Endothelial cell (in vitro differentiated cells): ENCODE data around the gene CDC42BPA. TPM values are rescaled to one million over a fixed set of nuclear protein-coding genes. Genes with fewer than 3 reads are reported as not detected.

ENCODE experiments used
- DNase-seq: peaks from one replicate; pipeline ENCODE4 v3.0.0; 2021; ENCODE audit warnings: low spot score
- H3K27ac Mint-ChIP-seq: one replicate; pipeline ENCODE4 v1.8.0; 2021; ENCODE audit warnings: mixed read lengths, inconsistent platforms; ENCODE audit not compliant: unreplicated experiment
- H3K27me3 Mint-ChIP-seq: one replicate; pipeline ENCODE4 v1.8.0; 2021; ENCODE audit warnings: mild to moderate bottlenecking, moderate library complexity, mixed read lengths, inconsistent platforms; ENCODE audit not compliant: unreplicated experiment
- H3K36me3 Mint-ChIP-seq: one replicate; pipeline ENCODE4 v1.8.0; 2021; ENCODE audit warnings: mild to moderate bottlenecking, low read depth, mixed read lengths, inconsistent platforms; ENCODE audit not compliant: unreplicated experiment
- H3K4me1 Mint-ChIP-seq: one replicate; pipeline ENCODE4 v1.8.0; 2021; ENCODE audit warnings: mild to moderate bottlenecking, mixed read lengths, inconsistent platforms; ENCODE audit not compliant: unreplicated experiment
- H3K4me3 Mint-ChIP-seq: one replicate; pipeline ENCODE4 v1.8.0; 2021; ENCODE audit warnings: mild to moderate bottlenecking, mixed read lengths, inconsistent platforms; ENCODE audit not compliant: unreplicated experiment
- H3K9me3 Mint-ChIP-seq: one replicate; pipeline ENCODE4 v1.8.0; 2021; ENCODE audit warnings: mixed read lengths, inconsistent platforms; ENCODE audit not compliant: unreplicated experiment
- CTCF ChIP-seq: fragments of 200-600 bp; sonication (generic); IDR thresholded peaks from one replicate; pipeline ENCODE4 v1.5.0; 2021; ENCODE audit warnings: antibody characterized with exemption; ENCODE audit not compliant: unreplicated experiment
- total RNA-seq: library from RNA; stranded (reverse); fragmentation: NEBNext Ultra II Directional; extraction: Animal tissue kit (Norgen Biotek cat#: 25700); gene quantifications from one replicate; pipeline ENCODE4 v1.2.1, GENCODE V29; 2021; ENCODE audit not compliant: unreplicated experiment

CDC42BPA gene
- total RNA-seq, 1 donor from 2014 or later = 41.4 TPM

DNA sequence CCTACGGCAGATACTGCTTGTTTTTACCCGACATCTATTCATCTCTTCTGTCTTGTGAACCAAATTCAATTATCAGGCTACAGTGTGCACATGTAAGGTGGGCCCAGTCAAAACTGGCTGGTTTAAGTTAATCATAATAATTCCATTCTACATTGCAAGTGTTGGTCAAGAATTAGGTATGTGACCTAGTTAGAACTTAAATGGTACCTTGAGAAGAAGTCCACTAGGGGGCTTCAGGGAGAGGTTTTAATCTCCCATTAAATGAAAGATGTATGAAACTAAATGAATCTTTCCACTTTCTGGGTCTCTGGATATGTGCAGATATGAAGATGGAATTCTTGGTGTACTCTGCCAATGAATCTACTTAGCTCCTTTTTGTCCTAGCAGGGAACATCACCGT, 187.1 kb downstream of the CDC42BPA start:
- no peaks in the 10 kb centered on the region for H3K9me3 Mint-ChIP-seq
- peaks cover 9% of the 10 kb centered on the region for H3K4me1 Mint-ChIP-seq
- no peak for DNase-seq
- TF ChIP-seq CTCF = peak; percentile 67
- H3K27me3 Mint-ChIP-seq = peaks cover 2% of the 10 kb centered on the region
- H3K4me3 Mint-ChIP-seq = no peak overlapping the region
- peaks cover 20% of the 10 kb centered on the region for H3K36me3 Mint-ChIP-seq
- no peak overlapping the region for H3K27ac Mint-ChIP-seq

DNA sequence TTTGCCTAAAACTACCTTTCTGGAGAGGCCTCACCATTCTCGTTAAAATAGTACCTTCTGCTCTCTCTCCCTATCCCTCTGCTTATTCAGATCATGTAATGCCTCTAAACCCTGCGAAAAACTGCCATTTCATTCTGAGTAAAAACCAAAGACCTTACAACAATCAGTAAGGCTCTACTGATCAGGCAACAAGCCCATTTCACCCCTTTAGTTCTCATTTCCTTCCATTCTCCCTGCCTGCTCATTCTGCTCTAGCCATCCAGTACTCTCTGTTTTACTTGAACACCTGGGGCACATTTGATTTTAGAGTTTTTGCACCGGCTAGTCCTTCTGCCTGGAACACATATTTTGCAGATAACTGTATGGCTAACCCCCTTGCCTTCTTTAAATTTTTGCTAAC, 190.4 kb downstream of the CDC42BPA start:
- Mint-ChIP-seq H3K4me3 (no peak overlapping the region), H3K27me3 (no peaks in the 10 kb centered on the region), H3K27ac (no peak overlapping the region), H3K4me1 (peaks cover 10% of the 10 kb centered on the region), H3K9me3 (no peaks in the 10 kb centered on the region), H3K36me3 (peaks cover 12% of the 10 kb centered on the region)
- TF ChIP-seq CTCF = no peak
- no peak for DNase-seq

DNA sequence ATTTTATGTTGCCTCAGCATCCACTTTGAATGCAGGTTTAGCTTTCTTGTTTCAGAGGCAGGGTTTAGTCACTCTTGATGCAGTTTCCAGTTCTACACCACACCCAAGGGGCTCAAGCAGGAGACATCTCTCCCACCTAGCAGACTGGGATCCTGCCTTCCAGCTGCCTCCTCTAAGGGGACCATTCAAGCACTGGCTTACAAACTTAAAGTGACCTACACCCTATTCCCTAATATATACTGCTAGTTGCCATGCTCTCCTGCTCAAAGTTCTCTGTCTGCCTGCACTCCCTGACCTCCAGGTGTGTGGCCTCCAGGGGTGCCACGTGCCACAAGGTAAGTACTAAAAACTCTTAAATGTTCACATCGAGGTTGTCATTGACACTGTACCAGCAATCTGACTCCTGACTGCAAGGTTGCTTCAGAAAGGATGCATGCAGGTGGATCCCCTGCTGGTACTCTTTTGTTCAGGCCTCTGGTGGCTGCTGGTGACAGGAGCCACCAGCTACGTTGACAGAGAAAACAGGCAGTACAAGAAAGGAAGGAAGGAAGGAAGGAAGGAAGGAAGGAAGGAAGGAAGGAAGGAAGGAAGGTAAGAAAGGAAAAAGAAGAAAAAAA, 192.3 kb downstream of the CDC42BPA start:
- TF ChIP-seq CTCF = no peak
- H3K36me3 Mint-ChIP-seq = peaks cover 3% of the 10 kb centered on the region
- no peak overlapping the region for H3K27ac Mint-ChIP-seq
- H3K27me3 Mint-ChIP-seq = no peaks in the 10 kb centered on the region
- H3K4me1 Mint-ChIP-seq = peaks cover 9% of the 10 kb centered on the region
- H3K4me3 Mint-ChIP-seq = no peak overlapping the region
- no peaks in the 10 kb centered on the region for H3K9me3 Mint-ChIP-seq
- no peak for DNase-seq

GRCh38 chr1:227124473-227124872, 193.8 kb downstream of the CDC42BPA start:
- Mint-ChIP-seq H3K9me3 (no peaks in the 10 kb centered on the region), H3K27ac (no peak overlapping the region), H3K4me3 (no peak overlapping the region), H3K4me1 (peaks cover 7% of the 10 kb centered on the region), H3K36me3 (no peaks in the 10 kb centered on the region), H3K27me3 (no peaks in the 10 kb centered on the region)
- no peak for TF ChIP-seq CTCF
- no peak for DNase-seq

- no peaks in the 10 kb centered on the region for H3K36me3 Mint-ChIP-seq
- no peak for TF ChIP-seq CTCF
- H3K27me3 Mint-ChIP-seq = no peaks in the 10 kb centered on the region
- DNase-seq = no peak
- H3K4me1 Mint-ChIP-seq = no peaks in the 10 kb centered on the region
- no peaks in the 10 kb centered on the region for H3K9me3 Mint-ChIP-seq
- no peak overlapping the region for H3K4me3 Mint-ChIP-seq
- no peak overlapping the region for H3K27ac Mint-ChIP-seq
Measured at GRCh38 chr1:227120826-227121225, 197.5 kb downstream of the CDC42BPA start.
